Nephron progenitor cell (in vitro differentiated cells): ENCODE measurements around the gene ERLIN1.

Experiments
- DNase-seq: peaks from one replicate; pipeline ENCODE4 v3.0.0; 2021
- H3K27ac Mint-ChIP-seq: 2 replicates; pipeline ENCODE4 v1.8.0; 2021; ENCODE audit warnings: mild to moderate bottlenecking, moderate library complexity, mixed read lengths
- H3K27me3 Mint-ChIP-seq: 2 replicates; pipeline ENCODE4 v1.8.0; 2021; ENCODE audit warnings: mild to moderate bottlenecking, low read depth, mixed read lengths; ENCODE audit not compliant: poor library complexity
- H3K36me3 Mint-ChIP-seq: 2 replicates; pipeline ENCODE4 v1.8.0; 2021; ENCODE audit warnings: low read depth, mixed read lengths
- H3K4me1 Mint-ChIP-seq: 2 replicates; pipeline ENCODE4 v1.8.0; 2021; ENCODE audit warnings: mixed read lengths
- H3K4me3 Mint-ChIP-seq: 2 replicates; pipeline ENCODE4 v1.8.0; 2021; ENCODE audit warnings: mild to moderate bottlenecking, moderate library complexity, mixed read lengths
- H3K9me3 Mint-ChIP-seq: 2 replicates; pipeline ENCODE4 v1.8.0; 2021; ENCODE audit warnings: mild to moderate bottlenecking, moderate library complexity, mixed read lengths
- CTCF ChIP-seq: fragments of 200-600 bp; sonication (generic); IDR thresholded peaks from 2 replicates; pipeline ENCODE4 v1.5.0; 2021; ENCODE audit warnings: antibody characterized with exemption

ERLIN1 gene

GRCh38 chr10:100167553-100168312 lies 18.1 kb downstream of the ERLIN1 start:
- TF ChIP-seq CTCF = no peak
- Mint-ChIP-seq H3K27ac (no peak overlapping the region), H3K4me3 (no peak overlapping the region), H3K36me3 (peaks cover 42% of the 10 kb centered on the region), H3K9me3 (peaks cover 7% of the 10 kb centered on the region), H3K27me3 (no peaks in the 10 kb centered on the region), H3K4me1 (no peaks in the 10 kb centered on the region)
- no peak for DNase-seq

- H3K4me1 Mint-ChIP-seq = no peaks in the 10 kb centered on the region
- no peaks in the 10 kb centered on the region for H3K27me3 Mint-ChIP-seq
- H3K36me3 Mint-ChIP-seq = peaks cover 41% of the 10 kb centered on the region
- TF ChIP-seq CTCF = no peak
- no peak overlapping the region for H3K4me3 Mint-ChIP-seq
- no peak for DNase-seq
- no peak overlapping the region for H3K27ac Mint-ChIP-seq
- no peaks in the 10 kb centered on the region for H3K9me3 Mint-ChIP-seq
These were observed 21.9 kb downstream of the ERLIN1 start for GRCh38 chr10:100163704-100164621.

- no peak overlapping the region for H3K4me3 Mint-ChIP-seq
- H3K36me3 Mint-ChIP-seq = peaks cover 50% of the 10 kb centered on the region
- H3K27ac Mint-ChIP-seq = peak overlapping the region; percentile 5
- no peaks in the 10 kb centered on the region for H3K9me3 Mint-ChIP-seq
- TF ChIP-seq CTCF = no peak
- H3K4me1 Mint-ChIP-seq = peaks cover 10% of the 10 kb centered on the region
- DNase-seq = no peak
- no peaks in the 10 kb centered on the region for H3K27me3 Mint-ChIP-seq
These were observed 23.1 kb downstream of the ERLIN1 start for GRCh38 chr10:100162696-100163095.

GRCh38 chr10:100158044-100158805 lies 27.6 kb downstream of the ERLIN1 start:
- Mint-ChIP-seq H3K36me3 (peaks cover 80% of the 10 kb centered on the region), H3K4me3 (no peak overlapping the region), H3K27me3 (no peaks in the 10 kb centered on the region), H3K4me1 (peaks cover 25% of the 10 kb centered on the region), H3K27ac (peak overlapping the region; percentile 23), H3K9me3 (no peaks in the 10 kb centered on the region)
- TF ChIP-seq CTCF = no peak
- DNase-seq = no peak

- Mint-ChIP-seq H3K27me3 (no peaks in the 10 kb centered on the region), H3K27ac (peak overlapping the region; percentile 60), H3K4me1 (peaks cover 25% of the 10 kb centered on the region), H3K9me3 (no peaks in the 10 kb centered on the region), H3K36me3 (peaks cover 80% of the 10 kb centered on the region), H3K4me3 (no peak overlapping the region)
- DNase-seq = no peak
- no peak for TF ChIP-seq CTCF
These were observed 28.7 kb downstream of the ERLIN1 start for GRCh38 chr10:100157156-100157555.
